ENCODE data around the gene IRF5.

GRCh38 chr7:128920913-128921582 lies 16.7 kb upstream of the IRF5 start:
- TF ChIP-seq CTCF (IDR thresholded peaks at IDR 0.05) (no peak), ZFX (IDR thresholded peaks at IDR 0.05; ENCODE audit: borderline replicate concordance) (no peak)

Measured in 22Rv1 (cell line).